Superior temporal gyrus (tissue), 1 donor: ENCODE data around the gene SMG9.

Experiments
- DNase-seq: peaks from one replicate; pipeline ENCODE4 v3.0.0-alpha.2; 2016; ENCODE audit errors: extremely low spot score

Gene SMG9

GRCh38 chr19:43721469-43722048, 33.2 kb downstream of the SMG9 start:
- no peak for DNase-seq

GRCh38 chr19:43720936-43721335, 33.8 kb downstream of the SMG9 start:
- DNase-seq, result no peak

GRCh38 chr19:43719918-43720317, 34.8 kb downstream of the SMG9 start:
- no peak for DNase-seq

- no peak for DNase-seq
Observed at GRCh38 chr19:43719378-43719868, 35.3 kb downstream of the SMG9 start.

- DNase-seq, result no peak
Observed at GRCh38 chr19:43718627-43719377, 36.0 kb downstream of the SMG9 start.

GRCh38 chr19:43715776-43716175, 39.0 kb downstream of the SMG9 start, which contains the start of gene IRGC:
TSS of gene IRGC (plus strand) at chr19:43716076. CDS start at chr19:43718559, 2,483 bp downstream.
- DNase-seq, result no peak

GRCh38 chr19:43713208-43713607, 41.6 kb downstream of the SMG9 start:
- no peak for DNase-seq

GRCh38 chr19:43711751-43712355, 42.9 kb downstream of the SMG9 start:
- no peak for DNase-seq

- no peak for DNase-seq
Observed at GRCh38 chr19:43708716-43709115, 46.0 kb downstream of the SMG9 start.

GRCh38 chr19:43707158-43707712, 47.5 kb downstream of the SMG9 start:
- DNase-seq, result no peak

GRCh38 chr19:43705729-43706128, 49.0 kb downstream of the SMG9 start:
- DNase-seq, result no peak

- DNase-seq, result no peak
Observed at GRCh38 chr19:43704002-43704705, 50.6 kb downstream of the SMG9 start.

GRCh38 chr19:43700395-43701000, 54.3 kb downstream of the SMG9 start:
- peak; percentile 44 for DNase-seq

- no peak for DNase-seq
Observed at GRCh38 chr19:43699506-43700394, 55.0 kb downstream of the SMG9 start.

GRCh38 chr19:43697295-43697694, 57.5 kb downstream of the SMG9 start:
- DNase-seq, result no peak

- DNase-seq, result no peak
Observed at GRCh38 chr19:43695985-43696704, 58.6 kb downstream of the SMG9 start.

GRCh38 chr19:43694553-43694952, 60.2 kb downstream of the SMG9 start:
- no peak for DNase-seq

- no peak for DNase-seq
Observed at GRCh38 chr19:43692877-43693276, 61.9 kb downstream of the SMG9 start.

- DNase-seq, result no peak
Observed at GRCh38 chr19:43692385-43692784, 62.4 kb downstream of the SMG9 start.

GRCh38 chr19:43691755-43692154, 63.0 kb downstream of the SMG9 start:
- no peak for DNase-seq
